ENCODE data around the gene RPTOR.

- TF ChIP-seq CTCF (conservative IDR thresholded peaks at IDR 0.05; ENCODE audit: low read depth, low read length) = no peak
- TF ChIP-seq EZH2phosphoT487 (IDR thresholded peaks at IDR 0.05; ENCODE audit: borderline replicate concordance, low read length) = no peak
- TF ChIP-seq EZH2 (IDR thresholded peaks at IDR 0.05; ENCODE audit: low read length, unreplicated experiment) = no peak
Measured at GRCh38 chr17:80861892-80862291, 317.3 kb downstream of the RPTOR start.
